ENCODE results near the gene ALDH1B1.
"Not testable (repeated sequence)": the region's sequence is repeated elsewhere in the genome, so short reads cannot be mapped to it uniquely, and the experiment has no call there.

The ALDH1B1 gene

GRCh38 chr9:38362852-38363588 lies 29.5 kb upstream of the ALDH1B1 start:
- peak; percentile 23 for DNase-seq

- no peak for DNase-seq
Observed at GRCh38 chr9:38363589-38363925, 28.9 kb upstream of the ALDH1B1 start.

- DNase-seq: no peak
Observed at GRCh38 chr9:38367898-38368297, 24.6 kb upstream of the ALDH1B1 start.

GRCh38 chr9:38368731-38369130 lies 23.8 kb upstream of the ALDH1B1 start:
- DNase-seq: no peak

- DNase-seq: no peak
Observed at GRCh38 chr9:38370176-38370575, 22.3 kb upstream of the ALDH1B1 start.

GRCh38 chr9:38371495-38371894 lies 21.0 kb upstream of the ALDH1B1 start:
- DNase-seq: peak; percentile 37

- DNase-seq: no peak
Observed at GRCh38 chr9:38372762-38373619, 19.5 kb upstream of the ALDH1B1 start.

GRCh38 chr9:38373679-38374078 lies 18.8 kb upstream of the ALDH1B1 start:
- no peak for DNase-seq

GRCh38 chr9:38374847-38375571 lies 17.5 kb upstream of the ALDH1B1 start:
- DNase-seq: no peak

GRCh38 chr9:38375572-38375963 lies 16.9 kb upstream of the ALDH1B1 start:
- DNase-seq: no peak

GRCh38 chr9:38376021-38376670 lies 16.4 kb upstream of the ALDH1B1 start:
- no peak for DNase-seq

GRCh38 chr9:38377336-38378083 lies 15.0 kb upstream of the ALDH1B1 start:
- not testable (repeated sequence) for DNase-seq

GRCh38 chr9:38380230-38380871 lies 12.2 kb upstream of the ALDH1B1 start:
- no peak for DNase-seq

GRCh38 chr9:38380872-38381534 lies 11.5 kb upstream of the ALDH1B1 start:
- no peak for DNase-seq

- DNase-seq: no peak
Observed at GRCh38 chr9:38382141-38382540, 10.4 kb upstream of the ALDH1B1 start.

GRCh38 chr9:38384990-38385848 lies 7.3 kb upstream of the ALDH1B1 start:
- no peak for DNase-seq

GRCh38 chr9:38385896-38386295 lies 6.6 kb upstream of the ALDH1B1 start:
- DNase-seq: no peak

GRCh38 chr9:38386319-38386895 lies 6.1 kb upstream of the ALDH1B1 start:
- no peak for DNase-seq

GRCh38 chr9:38387066-38387465 lies 5.4 kb upstream of the ALDH1B1 start:
- no peak for DNase-seq

- no peak for DNase-seq
Observed at GRCh38 chr9:38387751-38388150, 4.8 kb upstream of the ALDH1B1 start.

All from CD4-positive, alpha-beta T cell treated with Interleukin-17A for 1 hour (primary cell).